AG04450 (cell line): ENCODE data around the gene ELAVL2. TPM values are rescaled to one million over a fixed set of nuclear protein-coding genes. Genes with fewer than 3 reads are reported as not detected.

Experiments
- CTCF ChIA-PET: fragments of 300-600, 350-600 bp; formaldehyde crosslinking; extraction: SDS; loops from one replicate; lab custom pipeline; 2022; ENCODE audit warnings: antibody characterized with exemption, inconsistent platforms; lab: Charles Lee
- POLR2A ChIA-PET: fragments of 350-600 bp; formaldehyde crosslinking; extraction: SDS; loops from one replicate; lab custom pipeline; 2021; ENCODE audit warnings: antibody characterized with exemption, inconsistent platforms; lab: Yijun Ruan, JAX
- DNase-seq: peaks from one replicate; pipeline ENCODE4 v3.0.0-alpha.2; 2011; ENCODE audit warnings: low read depth, low spot score
- H3K27ac ChIP-seq: one replicate; pipeline ENCODE4 v1.5.1; 2012; ENCODE audit warnings: low read depth, low read length, control low read depth
- H3K27me3 ChIP-seq: one replicate; pipeline ENCODE4 v1.6.0; 2012; ENCODE audit warnings: low read length; ENCODE audit not compliant: control insufficient read depth, insufficient read depth
- H3K4me3 ChIP-seq: 2 replicates; pipeline ENCODE4 v1.5.1; 2011; ENCODE audit warnings: mild to moderate bottlenecking, low read depth, low read length, control low read depth
- H3K9me3 ChIP-seq: 2 replicates; pipeline ENCODE4 v1.5.1; 2012; ENCODE audit warnings: low read length; ENCODE audit not compliant: control insufficient read depth, insufficient read depth
- polyA plus RNA-seq: library from polyadenylated mRNA; depleted of rRNA; stranded (reverse); fragments of >200 nt; gene quantifications from 2 replicates; pipeline ENCODE4 v1.2.3, GENCODE V29; 2011
- TF ChIP-seq, protein P1 (sequence below): IDR thresholded peaks from 2 replicates; pipeline ENCODE4 v1.5.1; 2011; ENCODE audit warnings: low read depth, low read length, control low read depth, inconsistent platforms

Gene ELAVL2
- polyA plus RNA-seq, 1 experiment: 0.04 TPM

DNA sequence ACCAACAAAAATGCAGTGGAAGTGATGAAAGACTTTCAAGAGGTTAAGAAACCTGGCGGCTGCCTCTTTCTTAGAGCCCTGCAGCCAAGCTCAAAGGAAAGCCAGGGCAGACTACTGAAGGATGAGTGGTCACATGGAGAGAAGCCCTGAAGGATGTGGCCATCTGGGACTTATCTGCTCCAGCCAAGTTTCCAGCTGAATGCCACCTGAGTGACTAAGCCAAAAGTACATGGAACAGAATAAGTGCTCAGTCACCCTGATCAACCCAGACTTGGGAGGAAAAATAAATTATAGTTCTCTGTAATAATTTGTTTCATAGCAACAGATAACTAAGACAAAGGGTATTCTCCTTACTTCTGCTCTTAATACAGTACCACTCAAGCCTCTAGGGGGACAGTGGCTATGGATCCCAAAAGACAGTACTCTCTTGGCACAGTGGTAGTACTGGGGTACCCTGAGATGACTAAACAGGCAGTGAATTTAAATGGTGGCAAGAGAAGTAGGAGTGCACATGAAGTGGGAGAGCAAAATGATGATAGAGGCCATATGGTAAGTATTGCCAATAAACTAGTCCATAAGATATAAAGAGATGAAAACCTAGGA lies 182.3 kb downstream of the ELAVL2 start:
- TF ChIP-seq, protein P1, sequence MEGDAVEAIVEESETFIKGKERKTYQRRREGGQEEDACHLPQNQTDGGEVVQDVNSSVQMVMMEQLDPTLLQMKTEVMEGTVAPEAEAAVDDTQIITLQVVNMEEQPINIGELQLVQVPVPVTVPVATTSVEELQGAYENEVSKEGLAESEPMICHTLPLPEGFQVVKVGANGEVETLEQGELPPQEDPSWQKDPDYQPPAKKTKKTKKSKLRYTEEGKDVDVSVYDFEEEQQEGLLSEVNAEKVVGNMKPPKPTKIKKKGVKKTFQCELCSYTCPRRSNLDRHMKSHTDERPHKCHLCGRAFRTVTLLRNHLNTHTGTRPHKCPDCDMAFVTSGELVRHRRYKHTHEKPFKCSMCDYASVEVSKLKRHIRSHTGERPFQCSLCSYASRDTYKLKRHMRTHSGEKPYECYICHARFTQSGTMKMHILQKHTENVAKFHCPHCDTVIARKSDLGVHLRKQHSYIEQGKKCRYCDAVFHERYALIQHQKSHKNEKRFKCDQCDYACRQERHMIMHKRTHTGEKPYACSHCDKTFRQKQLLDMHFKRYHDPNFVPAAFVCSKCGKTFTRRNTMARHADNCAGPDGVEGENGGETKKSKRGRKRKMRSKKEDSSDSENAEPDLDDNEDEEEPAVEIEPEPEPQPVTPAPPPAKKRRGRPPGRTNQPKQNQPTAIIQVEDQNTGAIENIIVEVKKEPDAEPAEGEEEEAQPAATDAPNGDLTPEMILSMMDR: no peak
- no peak for DNase-seq
- POLR2A ChIA-PET: no interaction called here
- H3K4me3 ChIP-seq: no peak overlapping the region
- peaks cover 2% of the 10 kb centered on the region; the same call in 1 of the 2 replicates for H3K9me3 ChIP-seq
- no peak overlapping the region for H3K27ac ChIP-seq
- no peaks in the 10 kb centered on the region for H3K27me3 ChIP-seq
- CTCF ChIA-PET: no interaction called here
